GM20000 (cell line): Measurements from ENCODE around the gene APBA1.

Experiments used
- DNase-seq: peaks from one replicate; pipeline ENCODE4 v3.0.0; 2012; ENCODE audit warnings: low spot score
- TF ChIP-seq, protein P1 (sequence below): IDR thresholded peaks from 2 replicates; pipeline ENCODE4 v1.5.1; 2012; ENCODE audit warnings: mild to moderate bottlenecking, control low read depth; ENCODE audit errors: extremely low read depth, missing control alignments

The APBA1 gene

DNA sequence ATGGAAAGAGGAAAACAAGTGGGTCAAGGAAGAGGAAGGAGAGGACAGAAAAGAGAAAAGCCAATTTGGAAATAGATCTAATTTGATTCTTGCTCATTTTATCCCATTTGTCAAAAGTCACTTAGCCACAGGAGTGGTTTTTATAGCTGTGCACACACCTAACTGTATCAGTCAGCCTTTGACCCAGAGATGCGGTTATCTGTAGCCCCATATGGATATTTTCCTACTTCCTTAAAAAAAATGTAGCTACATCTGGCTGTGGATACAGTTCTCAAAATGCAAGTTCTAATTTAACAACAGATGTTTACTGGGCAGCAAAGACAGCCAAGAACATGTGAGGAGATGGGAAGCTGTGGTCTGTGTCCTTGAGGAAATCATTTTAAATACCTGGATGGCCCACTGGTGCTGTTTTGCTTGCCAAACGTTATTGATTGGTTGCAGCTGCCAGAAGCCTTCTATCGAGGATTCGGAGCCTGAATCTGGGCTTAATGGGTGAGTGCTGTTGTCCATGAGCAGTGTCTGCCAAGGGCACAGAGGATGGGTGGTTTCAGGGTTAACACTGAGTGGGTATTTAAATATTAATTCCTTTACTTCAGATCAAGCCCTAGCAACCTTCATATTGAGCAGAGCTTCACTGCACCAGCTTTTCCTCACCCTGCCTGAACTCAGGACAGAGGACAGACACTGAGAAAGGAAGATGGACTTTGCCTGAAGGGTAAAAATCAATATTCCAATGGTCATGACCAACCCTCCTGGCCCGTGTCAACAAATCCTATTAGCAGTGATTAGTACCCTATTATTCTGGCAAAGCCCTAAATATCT, 92.2 kb downstream of the APBA1 start:
- DNase-seq, result no peak
- TF ChIP-seq, protein P1, sequence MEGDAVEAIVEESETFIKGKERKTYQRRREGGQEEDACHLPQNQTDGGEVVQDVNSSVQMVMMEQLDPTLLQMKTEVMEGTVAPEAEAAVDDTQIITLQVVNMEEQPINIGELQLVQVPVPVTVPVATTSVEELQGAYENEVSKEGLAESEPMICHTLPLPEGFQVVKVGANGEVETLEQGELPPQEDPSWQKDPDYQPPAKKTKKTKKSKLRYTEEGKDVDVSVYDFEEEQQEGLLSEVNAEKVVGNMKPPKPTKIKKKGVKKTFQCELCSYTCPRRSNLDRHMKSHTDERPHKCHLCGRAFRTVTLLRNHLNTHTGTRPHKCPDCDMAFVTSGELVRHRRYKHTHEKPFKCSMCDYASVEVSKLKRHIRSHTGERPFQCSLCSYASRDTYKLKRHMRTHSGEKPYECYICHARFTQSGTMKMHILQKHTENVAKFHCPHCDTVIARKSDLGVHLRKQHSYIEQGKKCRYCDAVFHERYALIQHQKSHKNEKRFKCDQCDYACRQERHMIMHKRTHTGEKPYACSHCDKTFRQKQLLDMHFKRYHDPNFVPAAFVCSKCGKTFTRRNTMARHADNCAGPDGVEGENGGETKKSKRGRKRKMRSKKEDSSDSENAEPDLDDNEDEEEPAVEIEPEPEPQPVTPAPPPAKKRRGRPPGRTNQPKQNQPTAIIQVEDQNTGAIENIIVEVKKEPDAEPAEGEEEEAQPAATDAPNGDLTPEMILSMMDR, result no peak

DNA sequence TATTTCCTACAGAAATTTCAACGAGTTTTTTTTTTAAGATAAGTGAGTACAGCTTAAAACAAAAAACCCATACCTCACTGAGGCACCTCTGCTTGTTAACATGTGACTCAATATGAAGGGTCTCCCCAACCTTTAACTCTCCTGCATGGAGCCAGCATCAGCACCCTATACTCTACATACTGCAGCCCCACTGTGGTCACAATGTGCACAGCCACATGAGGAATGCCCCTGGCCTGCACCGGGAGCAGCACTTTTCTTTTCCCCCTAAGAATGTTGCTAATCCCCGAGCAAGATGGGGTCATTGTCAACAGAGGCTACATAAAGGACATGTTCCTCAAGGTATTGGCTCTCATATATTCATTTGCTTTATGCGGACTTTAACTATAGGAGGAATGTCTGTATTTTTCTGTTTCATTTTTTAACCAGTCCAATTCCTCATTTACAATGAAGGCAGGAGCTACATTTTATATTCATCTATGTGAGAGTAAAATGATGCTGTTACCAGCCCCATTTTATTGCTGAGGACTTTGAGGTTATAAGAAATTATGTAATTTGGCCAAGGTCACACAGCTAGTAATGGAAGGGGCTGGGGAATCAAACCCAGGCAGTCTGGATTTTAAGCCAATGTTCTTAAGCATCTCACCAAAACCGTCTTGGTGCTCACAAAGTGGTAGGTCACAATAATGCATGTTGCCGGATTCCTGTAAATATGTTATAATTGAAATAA, 93.0 kb downstream of the APBA1 start:
- no peak for DNase-seq
- TF ChIP-seq, protein P1, result no peak

DNA sequence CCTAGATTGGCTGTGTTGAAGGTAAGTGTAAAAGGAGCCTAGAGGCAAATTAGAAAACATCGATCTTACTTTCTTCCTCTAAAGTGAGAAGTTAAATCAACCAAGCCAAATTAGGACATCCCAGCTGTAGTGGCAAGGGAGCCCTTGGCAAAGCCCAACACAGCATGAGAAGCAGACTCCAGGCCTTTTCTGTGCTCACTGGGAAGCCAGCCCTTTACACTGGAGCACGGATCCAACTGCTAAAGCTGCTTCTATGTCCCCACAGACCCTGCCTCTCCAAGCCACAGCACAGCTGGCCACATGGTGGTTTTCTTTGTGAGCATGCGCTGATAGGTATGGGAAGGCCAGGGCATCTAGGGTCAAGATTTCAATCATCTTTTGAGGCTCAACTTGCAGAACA, 94.1 kb downstream of the APBA1 start:
- TF ChIP-seq, protein P1, result no peak
- no peak for DNase-seq

DNA sequence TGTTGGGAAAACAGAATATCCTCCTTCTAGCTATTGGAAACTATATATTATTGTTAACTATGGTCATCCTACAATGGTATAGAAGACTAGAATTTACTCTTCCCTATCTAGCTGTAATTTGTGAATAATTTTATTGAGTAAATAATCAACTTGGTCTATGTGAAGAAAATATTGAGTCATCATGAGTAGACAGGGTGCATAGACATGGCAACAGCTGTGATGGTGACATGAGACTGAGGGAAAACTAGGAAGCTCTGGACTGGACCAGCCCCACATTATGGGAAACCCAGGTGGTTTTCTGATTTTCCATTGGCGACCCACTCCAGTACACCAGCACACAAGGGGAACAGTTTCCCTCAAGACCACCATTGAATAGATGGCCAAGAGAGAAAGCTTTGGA, 95.0 kb downstream of the APBA1 start:
- TF ChIP-seq, protein P1, result no peak
- DNase-seq, result no peak

DNA sequence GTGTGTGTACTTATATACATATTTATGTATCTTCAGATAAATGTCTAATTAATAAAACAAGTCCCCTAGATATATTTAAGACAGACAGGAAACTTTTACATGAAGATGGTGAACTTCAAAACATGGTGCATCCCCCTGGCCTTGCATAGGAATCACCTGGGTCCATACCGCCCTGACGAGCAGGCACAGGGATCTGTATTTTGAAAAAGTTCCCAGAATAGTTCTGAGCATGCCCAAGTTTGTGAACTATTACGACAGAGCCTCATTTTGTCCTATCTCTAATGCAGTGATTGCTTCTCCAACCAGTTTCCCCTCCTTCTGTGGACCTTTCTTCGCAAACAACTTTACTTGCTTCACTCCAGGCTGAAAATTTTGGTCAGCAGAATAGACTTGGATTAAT, 98.1 kb downstream of the APBA1 start:
- DNase-seq, result no peak
- TF ChIP-seq, protein P1, result no peak

DNA sequence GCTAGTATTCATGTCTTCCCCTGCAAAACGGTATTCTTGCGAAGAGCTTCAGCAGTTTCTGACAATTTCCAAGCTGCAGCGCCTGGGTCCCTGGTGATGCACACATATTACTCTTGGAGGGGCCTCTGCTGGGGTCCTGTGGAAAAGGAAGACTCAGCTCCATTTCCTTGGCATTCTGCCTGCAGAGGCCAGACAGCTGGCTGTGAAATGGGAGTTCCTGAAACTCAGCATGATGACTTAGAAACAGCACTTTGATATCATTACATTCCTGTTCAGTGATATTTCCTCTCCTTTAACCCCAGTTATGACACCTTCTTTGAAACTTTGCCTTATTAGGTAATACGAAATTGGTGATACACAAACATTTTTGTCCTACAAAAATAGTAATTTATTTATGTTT, 98.5 kb downstream of the APBA1 start:
- TF ChIP-seq, protein P1, result no peak
- no peak for DNase-seq

DNA sequence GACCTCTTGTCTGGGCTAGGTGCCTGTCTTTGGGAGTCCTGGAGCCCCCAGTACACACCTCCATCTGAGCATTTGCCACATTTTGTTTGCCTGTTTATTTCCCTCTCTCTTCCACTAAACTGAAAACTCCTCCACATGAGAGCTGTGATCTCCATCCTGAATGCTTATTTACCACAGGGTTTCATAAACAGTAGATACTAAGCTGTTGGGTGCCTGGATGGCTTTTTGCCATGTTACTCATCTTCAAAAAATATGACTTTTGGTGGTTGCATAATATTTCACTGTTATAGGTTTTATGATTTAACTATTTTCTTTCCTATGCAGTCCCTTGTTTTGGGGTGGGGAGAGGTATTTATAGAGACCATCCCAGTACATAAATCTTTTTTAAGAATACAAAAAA, 99.6 kb downstream of the APBA1 start:
- no peak for DNase-seq
- TF ChIP-seq, protein P1, result no peak
